ENCODE measurements around the gene FOXO4. TPM values are rescaled to one million over a fixed set of nuclear protein-coding genes. Genes with fewer than 3 reads are reported as not detected.

Gene FOXO4, protein sequence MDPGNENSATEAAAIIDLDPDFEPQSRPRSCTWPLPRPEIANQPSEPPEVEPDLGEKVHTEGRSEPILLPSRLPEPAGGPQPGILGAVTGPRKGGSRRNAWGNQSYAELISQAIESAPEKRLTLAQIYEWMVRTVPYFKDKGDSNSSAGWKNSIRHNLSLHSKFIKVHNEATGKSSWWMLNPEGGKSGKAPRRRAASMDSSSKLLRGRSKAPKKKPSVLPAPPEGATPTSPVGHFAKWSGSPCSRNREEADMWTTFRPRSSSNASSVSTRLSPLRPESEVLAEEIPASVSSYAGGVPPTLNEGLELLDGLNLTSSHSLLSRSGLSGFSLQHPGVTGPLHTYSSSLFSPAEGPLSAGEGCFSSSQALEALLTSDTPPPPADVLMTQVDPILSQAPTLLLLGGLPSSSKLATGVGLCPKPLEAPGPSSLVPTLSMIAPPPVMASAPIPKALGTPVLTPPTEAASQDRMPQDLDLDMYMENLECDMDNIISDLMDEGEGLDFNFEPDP
- total RNA-seq (2022; extraction: Qiagen RNA extraction; ENCODE audit: low read depth) = 1.3 to 1.8 TPM (median 1.7 TPM) in 5 replicates

DNA sequence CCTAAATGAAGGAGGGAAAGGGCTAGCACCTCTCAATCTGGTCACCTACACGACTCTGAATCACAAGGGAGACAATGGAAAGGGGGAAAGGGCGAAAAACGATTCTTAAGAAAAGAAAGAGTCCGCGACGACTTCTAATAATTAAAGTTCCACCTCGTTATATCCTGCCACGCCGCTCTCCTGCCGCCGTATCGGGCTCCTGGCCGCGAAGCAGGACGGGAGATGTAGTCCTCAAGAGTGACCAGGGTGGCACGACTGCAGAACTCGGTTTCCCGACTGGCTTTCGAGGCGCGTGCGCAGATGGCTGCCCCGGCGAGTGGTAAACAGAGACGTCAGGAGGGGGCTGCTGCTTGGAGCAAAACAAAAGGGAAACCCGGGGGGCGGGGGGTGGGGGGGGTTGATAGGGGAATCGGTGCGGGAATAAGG lies at the start of gene FOXO4:
FOXO4 (plus strand) TSS at position 297 of the 426 bp plus-strand sequence. CDS start 678 bp downstream, outside the sequence.

DNA sequence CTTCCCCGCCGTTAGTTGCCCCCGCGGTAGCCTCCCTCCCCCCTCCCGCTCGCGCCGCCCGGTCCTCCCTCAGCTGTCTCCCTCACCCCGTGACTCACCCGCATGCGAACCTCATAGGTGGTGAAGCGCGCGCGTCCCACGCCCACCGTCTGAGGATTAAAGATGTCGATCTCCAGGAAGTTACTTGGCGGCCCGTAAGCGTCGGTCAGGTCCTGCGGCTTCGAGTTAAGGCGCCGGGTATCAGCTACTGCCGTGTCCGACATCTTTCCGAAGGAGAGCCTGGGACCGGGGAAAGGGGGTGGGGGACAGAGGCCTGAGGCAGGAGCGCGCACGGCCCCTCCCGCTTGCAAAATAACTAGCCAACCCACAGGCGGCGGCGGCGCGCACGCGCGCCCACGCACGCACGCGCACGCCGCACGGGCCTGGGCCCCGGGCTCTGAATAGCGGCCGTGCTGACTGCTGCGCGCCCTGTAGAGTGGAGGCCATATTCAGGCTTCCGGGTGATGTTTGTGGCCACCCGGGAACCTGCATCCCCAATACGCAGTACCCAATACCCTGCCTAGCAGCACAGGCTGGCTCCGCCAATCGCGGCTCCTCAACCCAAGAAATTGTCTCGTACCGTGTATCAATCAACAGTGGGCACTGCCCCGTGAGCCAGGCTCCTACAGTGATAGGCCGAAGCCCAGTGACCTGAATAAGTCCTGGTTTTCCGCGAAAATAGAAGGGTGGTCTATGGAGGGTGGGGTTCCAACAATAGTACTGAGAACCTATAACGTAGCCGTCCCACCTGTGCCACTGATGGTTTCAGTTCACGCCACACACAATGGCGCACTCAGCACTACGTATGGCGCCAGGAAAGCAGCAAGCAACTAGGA lies 27.4 kb upstream of the FOXO4 start, which contains the start of gene SNX12:
SNX12 (minus strand) TSS at position 291 of the 875 bp plus-strand sequence; CDS start at position 263, 28 bp downstream.

DNA sequence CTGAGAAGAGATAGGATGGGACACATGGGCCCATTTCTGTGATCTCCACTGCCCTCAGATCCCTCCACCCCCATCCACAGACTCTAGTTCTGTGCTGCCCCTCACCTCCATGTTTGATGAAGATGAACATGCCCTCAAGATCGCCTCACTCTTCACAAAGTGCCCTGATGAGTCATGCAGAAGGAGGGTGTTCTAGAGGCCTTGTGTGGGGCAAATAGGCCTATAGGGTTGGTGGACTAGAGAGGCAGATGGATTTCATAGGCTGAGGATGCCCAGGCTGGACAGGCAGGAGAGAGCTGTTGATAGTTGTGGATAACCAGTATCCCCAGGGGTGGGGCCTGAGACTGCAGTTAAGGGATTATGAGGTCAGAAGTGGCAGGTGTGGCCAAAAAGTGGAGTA lies 10.8 kb downstream of the FOXO4 start, which contains the start of gene CXorf65:
CXorf65 (minus strand) TSS at position 314 of the 400 bp plus-strand sequence; CDS start at position 130, 184 bp downstream.

DNA sequence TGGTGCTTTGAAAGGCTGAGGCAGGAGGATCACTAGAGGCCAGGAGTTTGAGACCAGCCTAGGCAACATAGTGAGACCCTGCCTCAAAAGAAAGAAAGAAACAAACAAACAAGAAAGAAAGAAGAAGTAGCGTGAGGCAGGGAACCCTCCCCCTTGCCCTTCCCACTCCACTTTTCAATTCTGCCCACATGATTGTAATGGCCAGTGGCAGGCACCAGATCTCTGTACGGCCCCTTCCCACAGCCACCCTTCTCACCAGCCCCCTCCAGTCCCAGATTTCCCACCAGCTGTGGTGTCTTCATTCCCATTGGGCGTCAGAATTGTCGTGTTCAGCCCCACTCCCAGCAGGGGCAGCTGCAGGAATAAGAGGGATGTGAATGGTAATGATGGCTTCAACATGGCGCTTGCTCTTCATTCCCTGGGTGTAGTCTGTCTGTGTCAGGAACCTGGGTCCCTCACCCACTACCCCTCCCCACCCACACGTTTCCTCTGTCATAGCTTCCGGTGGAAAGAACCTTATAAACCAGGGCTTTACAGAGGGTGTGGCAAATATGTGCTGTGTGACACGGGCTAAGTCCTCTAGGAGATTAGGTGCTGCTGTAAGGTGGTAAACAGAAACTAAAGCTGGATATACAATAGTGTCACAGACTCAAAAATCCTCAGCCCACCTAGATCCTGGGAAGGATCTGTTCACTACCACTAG lies 15.6 kb downstream of the FOXO4 start, which contains the start of gene IL2RG:
IL2RG (minus strand) TSS at position 437 of the 703 bp plus-strand sequence; CDS start at position 399, 38 bp downstream.

DNA sequence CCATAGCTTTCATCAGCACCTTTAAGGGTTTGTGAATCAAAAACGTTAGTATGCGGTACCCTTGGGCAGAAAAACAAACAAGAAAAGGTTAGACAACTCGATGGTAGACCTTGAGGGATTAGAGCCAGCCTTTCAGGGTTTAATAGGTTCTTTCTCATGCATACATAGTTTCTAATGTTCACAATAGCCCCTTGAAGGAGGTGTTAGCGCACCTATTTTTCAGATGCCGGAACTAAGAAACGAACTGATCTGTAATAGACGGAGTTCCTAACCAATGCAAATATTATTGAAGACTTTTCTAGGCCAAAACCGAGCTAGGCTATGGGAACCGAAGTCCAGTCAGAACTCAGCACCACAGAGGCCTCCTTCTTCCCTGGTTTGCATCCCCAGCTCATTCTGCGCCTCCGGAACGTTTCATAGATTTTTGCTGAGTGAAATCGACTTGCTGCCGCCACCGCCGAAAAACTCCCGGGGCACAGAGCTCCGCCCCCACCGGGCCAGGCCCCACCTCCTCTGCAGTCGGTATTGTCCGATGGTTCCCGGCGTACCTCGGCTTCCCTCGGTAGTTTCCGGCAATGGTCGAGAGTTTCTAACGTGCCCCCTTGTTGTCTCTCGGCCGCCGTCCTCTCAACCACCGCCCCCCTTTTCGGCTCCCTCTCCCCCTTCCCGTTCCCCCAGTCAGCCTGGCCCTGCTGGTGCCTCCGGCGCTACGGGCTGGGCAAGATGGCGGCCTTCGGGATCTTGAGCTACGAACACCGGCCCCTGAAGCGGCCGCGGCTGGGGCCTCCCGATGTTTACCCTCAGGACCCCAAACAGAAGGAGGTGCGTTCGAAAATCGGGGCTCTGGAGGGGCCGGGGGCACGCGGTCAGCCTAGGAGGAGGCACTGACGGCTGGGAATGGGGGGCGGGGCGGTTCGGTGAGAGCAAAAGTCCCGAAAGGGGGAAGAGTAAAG lies 22.7 kb downstream of the FOXO4 start, which contains the start of gene MED12:
MED12 (plus strand) TSS at position 565 of the 953 bp plus-strand sequence; CDS start at position 724, 159 bp downstream.

DNA sequence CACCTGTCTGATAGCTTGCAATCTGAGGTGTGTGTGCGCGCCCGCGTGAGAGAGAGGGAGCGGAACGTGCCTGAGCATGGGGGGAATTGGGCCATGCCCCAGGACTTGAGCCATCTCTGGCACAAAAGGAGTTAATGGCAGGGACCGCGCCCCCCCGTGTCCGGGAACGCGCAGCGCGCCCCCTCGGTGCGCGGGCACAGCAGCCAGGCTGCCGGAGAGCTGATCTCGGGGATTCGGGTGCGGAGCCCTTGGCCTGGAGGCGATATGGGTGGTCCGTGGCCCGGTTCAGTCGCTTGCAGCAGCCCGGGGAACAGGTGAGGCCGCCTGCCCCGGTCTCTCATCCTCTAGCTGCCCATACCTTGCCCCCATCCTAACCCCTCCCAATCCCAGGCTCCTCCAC lies 49.0 kb downstream of the FOXO4 start, which contains the start of gene NLGN3:
NLGN3 (plus strand) TSS at position 191 of the 400 bp plus-strand sequence. CDS start 2,909 bp downstream, outside the sequence.

Other genes with a start within 250 kb of the FOXO4 start
- gene TEX11, start 187.1 kb upstream of the FOXO4 start, total RNA-seq (2022; extraction: Qiagen RNA extraction; ENCODE audit: low read depth) = not detected in 5 replicates
- gene SLC7A3, start 164.8 kb upstream of the FOXO4 start, total RNA-seq (2022; extraction: Qiagen RNA extraction; ENCODE audit: low read depth) = not detected in 5 replicates
- 72.2 to 77.2 TPM (median 74.3 TPM) in 5 replicates for gene SNX12, start 27.5 kb upstream of the FOXO4 start, total RNA-seq (2022; extraction: Qiagen RNA extraction; ENCODE audit: low read depth)
- gene CXorf65, start 10.9 kb downstream of the FOXO4 start, total RNA-seq (2022; extraction: Qiagen RNA extraction; ENCODE audit: low read depth) = not detected in 5 replicates
- 0.08 to 0.31 TPM (median 0.13 TPM) in 4 of 5 replicates, not detected in the other for gene IL2RG, start 15.7 kb downstream of the FOXO4 start, total RNA-seq (2022; extraction: Qiagen RNA extraction; ENCODE audit: low read depth)
- gene MED12, start 22.7 kb downstream of the FOXO4 start, total RNA-seq (2022; extraction: Qiagen RNA extraction; ENCODE audit: low read depth) = 10.8 to 14.1 TPM (median 11.6 TPM) in 5 replicates
- gene NLGN3, start 49.0 kb downstream of the FOXO4 start, total RNA-seq (2022; extraction: Qiagen RNA extraction; ENCODE audit: low read depth) = 0.86 to 1.4 TPM (median 1.0 TPM) in 5 replicates
- 0.08 TPM in 3 of 5 replicates, not detected in the others for gene GJB1, start 127.4 kb downstream of the FOXO4 start, total RNA-seq (2022; extraction: Qiagen RNA extraction; ENCODE audit: low read depth)
- 10.9 to 14.2 TPM (median 12.7 TPM) in 5 replicates for gene ZMYM3, start 158.3 kb downstream of the FOXO4 start, total RNA-seq (2022; extraction: Qiagen RNA extraction; ENCODE audit: low read depth)
- 345 to 435 TPM (median 380 TPM) in 5 replicates for gene NONO, start 187.8 kb downstream of the FOXO4 start, total RNA-seq (2022; extraction: Qiagen RNA extraction; ENCODE audit: low read depth)
- 0.87 to 1.2 TPM (median 1.0 TPM) in 5 replicates for gene ITGB1BP2, start 205.9 kb downstream of the FOXO4 start, total RNA-seq (2022; extraction: Qiagen RNA extraction; ENCODE audit: low read depth)